Activated CD4-positive, CD25-positive, alpha-beta regulatory T cell treated with anti-CD3 and anti-CD28 coated beads, Interleukin-2, amount 50 U/mL, for 72 hours (primary cell): Measurements from ENCODE around the gene RHOV.
"Not testable (repeated sequence)": the region's sequence is repeated elsewhere in the genome, so short reads cannot be mapped to it uniquely, and the experiment has no call there.

Experiments
- DNase-seq: peaks from one replicate; pipeline ENCODE4 v3.0.0; 2021

Gene RHOV

GRCh38 chr15:40871749-40872617, 2.1 kb downstream of the RHOV start:
- DNase-seq: no peak

- no peak for DNase-seq
Measured at GRCh38 chr15:40870716-40871115, 3.3 kb downstream of the RHOV start.

GRCh38 chr15:40869686-40870085, 4.3 kb downstream of the RHOV start:
- no peak for DNase-seq

- DNase-seq: no peak
Measured at GRCh38 chr15:40867199-40867598, 6.8 kb downstream of the RHOV start.

GRCh38 chr15:40863660-40864270, 10.3 kb downstream of the RHOV start:
- DNase-seq: no peak

- DNase-seq: not testable (repeated sequence)
Measured at GRCh38 chr15:40861147-40861546, 12.9 kb downstream of the RHOV start.

- DNase-seq: peak; percentile 84
Measured at GRCh38 chr15:40859206-40859851, 14.7 kb downstream of the RHOV start.

- no peak for DNase-seq
Measured at GRCh38 chr15:40858706-40859105, 15.3 kb downstream of the RHOV start.

GRCh38 chr15:40857601-40858341, 16.3 kb downstream of the RHOV start:
- peak; percentile 88 for DNase-seq

- no peak for DNase-seq
Measured at GRCh38 chr15:40856746-40857145, 17.3 kb downstream of the RHOV start.

GRCh38 chr15:40855706-40856234, 18.3 kb downstream of the RHOV start:
- no peak for DNase-seq

GRCh38 chr15:40854161-40854560, 19.9 kb downstream of the RHOV start:
- no peak for DNase-seq

- no peak for DNase-seq
Measured at GRCh38 chr15:40853241-40853890, 20.7 kb downstream of the RHOV start.

- no peak for DNase-seq
Measured at GRCh38 chr15:40852529-40852928, 21.5 kb downstream of the RHOV start.

GRCh38 chr15:40850576-40851112, 23.4 kb downstream of the RHOV start:
- no peak for DNase-seq

GRCh38 chr15:40847223-40847961, 26.6 kb downstream of the RHOV start:
- no peak for DNase-seq

GRCh38 chr15:40846841-40847222, 27.2 kb downstream of the RHOV start:
- DNase-seq: no peak

- no peak for DNase-seq
Measured at GRCh38 chr15:40845511-40846284, 28.3 kb downstream of the RHOV start.

GRCh38 chr15:40845036-40845435, 29.0 kb downstream of the RHOV start:
- DNase-seq: no peak

GRCh38 chr15:40844696-40845030, 29.4 kb downstream of the RHOV start:
- no peak for DNase-seq
